Endothelial cell of umbilical vein (primary cell): Measurements from ENCODE around the gene RBM43. TPM values are rescaled to one million over a fixed set of nuclear protein-coding genes. Genes with fewer than 3 reads are reported as not detected.
A peak's percentile ranks its signal among the peaks of the same experiment; 100 is the strongest.

ENCODE experiments used
- BruUV-seq: library from RNA; stranded (reverse); fragments of 400-500 nt; replicated peaks from 2 replicates; lab custom pipeline; 2021; lab: Mats Ljungman, UMichigan
- CTCF ChIA-PET: fragments of 300-600, 350-600 bp; sonication (Branson Sonifier 250); formaldehyde crosslinking; loops from one replicate; lab custom pipeline; 2021; ENCODE audit warnings: antibody characterized with exemption, inconsistent platforms; lab: Charles Lee
- POLR2A ChIA-PET: fragments of 300-600, 350-600 bp; sonication (Branson Sonifier 250); formaldehyde crosslinking; loops from one replicate; lab custom pipeline; 2021; ENCODE audit warnings: antibody characterized with exemption, inconsistent platforms; lab: Charles Lee
- DNase-seq: peaks from one replicate; pipeline ENCODE4 v3.0.0-alpha.2; 2011; ENCODE audit warnings: low read depth, low spot score
- FAIRE-seq: peaks from 2 replicates; lab custom pipeline; 2011; peaks lifted over from hg19 to GRCh38; lab: Jason Lieb, UNC
- H2AFZ ChIP-seq: 2 replicates; pipeline ENCODE4 v1.6.0; 2012; ENCODE audit warnings: low read depth, low read length, control low read depth, inconsistent platforms
- H3K27ac ChIP-seq: 2 replicates; pipeline ENCODE4 v1.5.1; 2011; ENCODE audit warnings: low read depth, mild to moderate bottlenecking, control low read depth, low read length, moderate library complexity; ENCODE audit not compliant: insufficient read depth
- H3K27me3 ChIP-seq, 2 experiments: 2 replicates each; pipeline versions ENCODE4 v1.6.0 to v1.6.1; 2011; ENCODE audit warnings: low read length in 2 of 2, mixed read lengths in 1 of 2; ENCODE audit not compliant: control insufficient read depth in 2 of 2, insufficient read depth in 2 of 2
- H3K36me3 ChIP-seq, 2 experiments: 2 replicates in 1 of 2; 3 replicates in 1 of 2; pipeline ENCODE4 v1.5.1; 2011; ENCODE audit warnings: low read length in 2 of 2, mild to moderate bottlenecking in 1 of 2, moderate library complexity in 1 of 2; ENCODE audit not compliant: control insufficient read depth in 2 of 2, insufficient read depth in 2 of 2; ENCODE audit errors: extremely low read depth in 1 of 2
- H3K4me1 ChIP-seq: 3 replicates; pipeline ENCODE4 v1.5.1; 2011; ENCODE audit warnings: mild to moderate bottlenecking, low read length; ENCODE audit not compliant: control insufficient read depth, insufficient read depth; ENCODE audit errors: extremely low read depth
- H3K4me2 ChIP-seq: 2 replicates; pipeline ENCODE4 v1.6.1; 2011; ENCODE audit warnings: low read length, control low read depth, mixed read lengths; ENCODE audit not compliant: insufficient read depth
- H3K4me3 ChIP-seq, 3 experiments: fragments of 200-600 bp in 1 of 3; sonication (generic), shearing (Covaris generic) in 1 of 3; replicated peaks in 1 of 3; 2 replicates each; pipeline ENCODE4 v1.5.1; 2011 to 2016; ENCODE audit warnings: control low read depth in 3 of 3, low read length in 3 of 3, mild to moderate bottlenecking in 2 of 3, inconsistent platforms in 1 of 3, low read depth in 1 of 3, moderate library complexity in 1 of 3; ENCODE audit not compliant: insufficient read depth in 1 of 3
- H3K79me2 ChIP-seq: 2 replicates; pipeline ENCODE4 v1.6.0; 2012; ENCODE audit warnings: low read length, inconsistent platforms; ENCODE audit not compliant: control insufficient read depth, insufficient read depth
- H3K9ac ChIP-seq: replicated peaks from 2 replicates; pipeline ENCODE3; 2011; ENCODE audit warnings: low read length, control low read depth; ENCODE audit not compliant: insufficient read depth; ENCODE audit errors: extremely low read depth
- H3K9me1 ChIP-seq: replicated peaks from 3 replicates; pipeline ENCODE4 v1.6.0; 2011; ENCODE audit warnings: mild to moderate bottlenecking, low read length; ENCODE audit not compliant: control insufficient read depth, insufficient read depth; ENCODE audit errors: extremely low read depth
- H3K9me3 ChIP-seq: replicated peaks from 2 replicates; pipeline ENCODE4 v1.5.1; 2012; ENCODE audit warnings: low read length, inconsistent platforms; ENCODE audit not compliant: control insufficient read depth, insufficient read depth
- H4K20me1 ChIP-seq: replicated peaks from 2 replicates; pipeline ENCODE3; 2011; ENCODE audit warnings: mild to moderate bottlenecking, low read length; ENCODE audit not compliant: control insufficient read depth, insufficient read depth; ENCODE audit errors: extremely low read depth
- EZH2 ChIP-seq: IDR thresholded peaks from 2 replicates; pipeline ENCODE4 v1.6.1; 2012; ENCODE audit warnings: borderline replicate concordance, low read depth, mild to moderate bottlenecking, moderate library complexity, low read length, inconsistent platforms; ENCODE audit not compliant: severe bottlenecking
- FOS ChIP-seq: IDR thresholded peaks from 2 replicates; pipeline ENCODE4 v1.6.1; 2011; ENCODE audit warnings: mild to moderate bottlenecking, low read length, moderate library complexity, borderline replicate concordance; ENCODE audit not compliant: insufficient read depth
- JUN ChIP-seq: IDR thresholded peaks from 2 replicates; pipeline ENCODE4 v1.6.1; 2011; ENCODE audit warnings: borderline replicate concordance, low read depth; ENCODE audit not compliant: insufficient read length, insufficient read depth
- POLR2A ChIP-seq: IDR thresholded peaks from 2 replicates; pipeline ENCODE4 v1.6.1; 2012; ENCODE audit warnings: low read depth, mild to moderate bottlenecking, control low read depth, low read length
- POLR2AphosphoS5 ChIP-seq: IDR thresholded peaks from 2 replicates; pipeline ENCODE4 v1.6.1; 2012; ENCODE audit warnings: low read depth, mild to moderate bottlenecking, control low read depth, low read length, moderate library complexity; ENCODE audit not compliant: insufficient read depth
- dilution Hi-C: fragments of 300-500 bp; cut with MboI; formaldehyde crosslinking; loops from one replicate; pipeline ENCODE4 v1.15.0; 2019; ENCODE audit warnings: low sequenced_read_pairs; ENCODE audit not compliant: extremely low pct_ligation_motif_present
- intact Hi-C: fragments of 100-400 bp; cut with micrococcal nuclease; formaldehyde crosslinking; loops from one replicate; pipeline ENCODE4 v1.10.0; 2022
- polyA plus RNA-seq, 4 experiments: library from polyadenylated mRNA; depleted of rRNA in 3 of 4; stranded (reverse) in 3 of 4; unstranded in 1 of 4; fragments of >200 nt; gene quantifications; 2 replicates each; pipeline versions ENCODE4 v1.2.1 to v1.2.3, GENCODE V29; 2011 to 2012; ENCODE audit warnings: missing spikeins in 1 of 4
- total RNA-seq: library from RNA; stranded (reverse); gene quantifications from 2 replicates; pipeline ENCODE4 v1.2.3, GENCODE V29; 2021
- TF ChIP-seq, protein P1 (sequence below): IDR thresholded peaks from 2 replicates; pipeline ENCODE4 v1.6.1; 2011; ENCODE audit not compliant: insufficient read depth, insufficient read length
- TF ChIP-seq, protein P2 (sequence below), 2 donors: IDR thresholded peaks; 1 replicate in 1 of 2; 2 replicates in 1 of 2; pipeline ENCODE4 v1.5.1; 2011; ENCODE audit warnings: low read length in 2 of 2, mild to moderate bottlenecking in 2 of 2, moderate library complexity in 2 of 2, control low read depth in 1 of 2, inconsistent platforms in 1 of 2, low read depth in 1 of 2; ENCODE audit not compliant: insufficient read depth in 1 of 2; ENCODE audit errors: extremely low read depth in 1 of 2

RBM43 gene
- total and polyA plus RNA-seq, 2 donors (not counting 3 experiments of a cell fraction or from before 2014, with no cell fraction given), result 3.7 to 6.5 TPM

DNA sequence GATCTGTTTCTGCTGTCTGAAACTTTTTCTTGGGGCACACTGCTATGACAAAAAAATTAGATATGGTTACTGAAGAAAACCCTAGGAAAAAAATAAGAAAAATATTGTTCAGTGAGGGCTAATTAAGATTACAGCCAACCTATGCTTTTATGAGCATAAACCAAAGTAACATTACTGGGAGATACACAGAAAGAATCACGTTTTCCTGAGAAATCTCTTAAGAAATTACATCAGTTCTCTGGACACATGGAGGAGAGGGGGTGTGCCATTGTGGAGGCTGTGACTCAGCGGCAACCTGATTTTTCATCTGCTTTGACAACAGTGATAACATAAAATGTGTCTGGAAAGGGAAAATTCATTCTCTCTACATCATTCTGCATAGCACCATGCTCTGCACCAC, 41.2 kb upstream of the RBM43 start:
- Histone ChIP-seq H3K9me1 (no peaks in the 10 kb centered on the region), H3K27ac (no peak overlapping the region), H3K27me3 (no peaks in the 10 kb centered on the region), H2AFZ (no peak overlapping the region), H3K79me2 (no peaks in the 10 kb centered on the region), H3K9ac (no peak overlapping the region), H3K4me3 (no peak overlapping the region), H4K20me1 (no peaks in the 10 kb centered on the region), H3K36me3 (no peaks in the 10 kb centered on the region), H3K9me3 (no peaks in the 10 kb centered on the region), H3K4me1 (peaks cover 12% of the 10 kb centered on the region), H3K4me2 (no peak overlapping the region)
- ChIA-PET CTCF (no interaction called here), POLR2A (no interaction called here)
- no peak for TF ChIP-seq POLR2AphosphoS5
- TF ChIP-seq JUN, result no peak
- TF ChIP-seq EZH2, result no peak
- no peak for TF ChIP-seq FOS
- TF ChIP-seq POLR2A, result no peak
- TF ChIP-seq, protein P1, sequence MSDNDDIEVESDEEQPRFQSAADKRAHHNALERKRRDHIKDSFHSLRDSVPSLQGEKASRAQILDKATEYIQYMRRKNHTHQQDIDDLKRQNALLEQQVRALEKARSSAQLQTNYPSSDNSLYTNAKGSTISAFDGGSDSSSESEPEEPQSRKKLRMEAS, result no peak
- TF ChIP-seq, protein P2, sequence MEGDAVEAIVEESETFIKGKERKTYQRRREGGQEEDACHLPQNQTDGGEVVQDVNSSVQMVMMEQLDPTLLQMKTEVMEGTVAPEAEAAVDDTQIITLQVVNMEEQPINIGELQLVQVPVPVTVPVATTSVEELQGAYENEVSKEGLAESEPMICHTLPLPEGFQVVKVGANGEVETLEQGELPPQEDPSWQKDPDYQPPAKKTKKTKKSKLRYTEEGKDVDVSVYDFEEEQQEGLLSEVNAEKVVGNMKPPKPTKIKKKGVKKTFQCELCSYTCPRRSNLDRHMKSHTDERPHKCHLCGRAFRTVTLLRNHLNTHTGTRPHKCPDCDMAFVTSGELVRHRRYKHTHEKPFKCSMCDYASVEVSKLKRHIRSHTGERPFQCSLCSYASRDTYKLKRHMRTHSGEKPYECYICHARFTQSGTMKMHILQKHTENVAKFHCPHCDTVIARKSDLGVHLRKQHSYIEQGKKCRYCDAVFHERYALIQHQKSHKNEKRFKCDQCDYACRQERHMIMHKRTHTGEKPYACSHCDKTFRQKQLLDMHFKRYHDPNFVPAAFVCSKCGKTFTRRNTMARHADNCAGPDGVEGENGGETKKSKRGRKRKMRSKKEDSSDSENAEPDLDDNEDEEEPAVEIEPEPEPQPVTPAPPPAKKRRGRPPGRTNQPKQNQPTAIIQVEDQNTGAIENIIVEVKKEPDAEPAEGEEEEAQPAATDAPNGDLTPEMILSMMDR (IDR thresholded peaks at IDR 0.05; ENCODE audit: extremely low read depth in 1 of 2, insufficient read depth in 1 of 2, low read depth in 1 of 2, low read length in 2 of 2), result no peak
- no TSS peak for BruUV-seq
- peak; percentile 25 for DNase-seq
- no peak for FAIRE-seq
- intact Hi-C loops, result no loop called here
- dilution Hi-C loops, result no loop called here
